Measurements from ENCODE around the gene PTCH1.

The PTCH1 gene

DNA sequence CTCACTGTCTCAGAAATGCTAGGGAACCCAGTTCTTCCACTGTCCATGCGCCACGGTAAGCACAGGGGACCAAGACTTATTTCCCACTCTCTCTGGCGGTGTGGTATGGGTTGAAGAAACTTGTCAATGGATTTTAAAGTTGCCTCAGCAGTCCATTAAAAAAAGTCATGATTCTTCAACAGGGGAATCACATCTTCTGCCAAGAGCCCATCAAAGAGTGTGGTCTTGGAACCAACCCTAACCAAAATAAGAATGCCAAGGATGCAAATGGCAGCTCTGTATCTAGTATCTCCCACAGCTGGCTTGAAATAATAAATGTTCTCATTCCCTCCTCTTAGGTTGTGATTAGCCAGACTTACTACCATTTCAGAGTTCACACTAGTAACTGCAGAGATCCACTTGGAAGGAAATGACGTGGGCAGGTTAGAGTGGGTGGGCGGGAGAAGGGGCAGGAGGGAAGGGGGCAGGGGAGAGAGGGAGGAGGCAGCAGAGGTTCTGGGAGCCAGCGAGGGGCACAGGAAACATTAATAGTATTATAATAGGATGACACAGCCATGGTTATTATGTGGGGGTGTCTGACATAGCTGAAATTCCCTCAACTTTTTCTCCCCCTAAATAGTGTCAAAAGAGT, 17.6 kb downstream of the PTCH1 start:
- no peak for DNase-seq (ENCODE audit: low read depth in 2 of 2, low spot score in 1 of 2)

DNA sequence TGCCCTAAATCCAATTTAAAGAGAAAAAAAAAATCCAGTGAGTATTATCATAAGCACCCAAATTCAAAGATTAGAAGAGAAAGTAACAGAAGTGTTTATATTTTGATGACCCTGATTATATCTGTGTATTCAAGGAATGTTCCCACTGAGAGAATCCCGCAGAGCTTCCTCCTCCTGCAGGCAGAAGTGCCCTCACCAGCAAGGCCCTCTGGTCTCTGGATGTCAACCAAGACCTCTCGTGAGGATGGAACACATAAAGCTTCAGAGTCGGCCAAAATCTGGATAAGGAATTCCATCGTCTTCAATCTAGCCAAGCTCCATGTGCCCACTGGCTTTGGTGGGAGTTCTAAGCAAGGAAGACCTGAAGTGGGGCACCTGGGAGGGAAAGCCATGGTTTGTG, 18.1 kb downstream of the PTCH1 start:
- DNase-seq (ENCODE audit: low read depth in 2 of 2, low spot score in 1 of 2) = no peak

DNA sequence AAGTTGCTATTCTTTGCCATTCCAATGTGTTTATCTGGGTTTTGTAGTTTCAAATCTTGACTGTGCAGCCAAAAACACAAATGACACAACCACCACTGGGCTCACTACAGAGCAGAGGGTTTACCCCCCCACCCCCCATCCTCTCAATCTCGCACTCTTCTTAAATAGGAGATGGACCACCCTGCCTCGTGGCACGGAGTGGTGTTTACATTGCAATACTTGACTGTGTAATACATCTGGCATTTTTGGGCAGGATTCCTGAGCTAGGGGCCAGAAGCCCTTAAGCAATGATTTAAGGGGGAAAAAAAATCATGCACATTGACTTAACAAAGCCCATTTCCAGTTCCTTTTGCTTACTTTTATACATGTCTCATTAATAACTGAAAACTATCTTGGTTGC, 19.0 kb downstream of the PTCH1 start:
- DNase-seq (ENCODE audit: low read depth in 2 of 2, low spot score in 1 of 2) = no peak

GRCh38 chr9:95496687-95497086, 20.1 kb downstream of the PTCH1 start:
- no peak for DNase-seq (ENCODE audit: low read depth in 2 of 2, low spot score in 1 of 2)

DNA sequence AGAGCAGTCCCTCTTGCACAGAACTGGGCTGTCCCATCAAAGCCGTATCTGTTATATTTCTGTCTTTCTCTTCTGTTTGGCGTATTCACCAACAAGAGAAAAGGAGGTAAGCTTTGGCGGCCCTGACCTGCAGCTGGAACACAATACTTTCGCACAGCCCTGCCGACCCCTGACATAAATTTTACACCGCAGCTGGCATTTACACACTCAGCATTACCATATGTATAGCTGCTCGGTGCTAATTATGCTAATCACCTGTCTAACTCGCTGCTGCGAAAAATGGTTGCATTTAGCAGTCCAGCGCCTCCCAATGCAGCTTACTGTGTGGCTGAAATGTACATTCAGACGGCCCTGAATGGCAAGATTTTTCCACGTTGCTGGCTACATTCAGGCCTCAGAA, 20.8 kb downstream of the PTCH1 start:
- no peak for DNase-seq (ENCODE audit: low read depth in 2 of 2, low spot score in 1 of 2)

- DNase-seq (ENCODE audit: low read depth in 2 of 2, low spot score in 1 of 2) = no peak
Measured at GRCh38 chr9:95495529-95495928, 21.2 kb downstream of the PTCH1 start.

GRCh38 chr9:95494416-95495371, 22.1 kb downstream of the PTCH1 start:
- DNase-seq (ENCODE audit: low read depth in 2 of 2, low spot score in 1 of 2) = peak in 1 of 2 donors; percentile 67

DNA sequence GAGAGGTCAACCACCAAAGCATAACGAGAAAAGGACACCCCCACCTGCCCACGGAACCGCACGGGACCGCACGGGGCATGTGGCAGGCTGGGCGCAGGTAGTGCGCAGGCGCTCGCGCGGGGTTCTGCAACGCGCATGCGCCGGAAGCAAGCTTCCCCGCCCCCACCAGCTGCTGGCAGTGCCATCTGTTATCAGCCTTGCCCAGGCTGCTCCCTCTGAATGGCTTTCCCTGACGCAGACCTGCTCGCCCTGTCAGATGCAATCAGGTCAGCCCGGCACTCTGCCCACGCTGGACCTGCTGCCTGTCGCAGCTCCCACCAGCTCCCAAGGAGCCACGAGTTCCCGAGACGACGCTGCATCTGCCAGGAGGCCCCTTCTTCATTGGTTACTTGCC, 22.8 kb downstream of the PTCH1 start:
- DNase-seq (ENCODE audit: low read depth in 2 of 2, low spot score in 1 of 2) = peak in 1 of 2 donors; percentile 14

DNA sequence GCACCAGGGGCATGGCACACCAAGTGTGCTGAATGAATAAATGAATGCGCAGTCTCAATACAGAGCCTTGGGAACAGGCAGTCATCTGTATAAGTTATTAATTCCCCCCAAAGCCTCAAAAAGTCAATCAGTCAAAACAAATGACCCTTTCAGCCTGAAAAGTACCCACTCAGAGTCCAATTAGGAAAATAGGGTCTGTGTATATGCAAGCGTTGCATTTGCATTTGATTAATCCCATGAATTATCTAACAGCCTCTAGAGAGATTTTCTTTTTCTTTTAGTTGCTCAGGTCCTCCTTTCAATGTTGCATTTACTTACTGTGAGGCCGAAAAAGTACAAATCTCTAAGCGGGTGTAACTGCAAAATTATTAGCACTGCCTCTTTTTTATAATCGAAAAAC, 23.4 kb downstream of the PTCH1 start:
- DNase-seq (ENCODE audit: low read depth in 2 of 2, low spot score in 1 of 2) = no peak

GRCh38 chr9:95491543-95492320, 25.0 kb downstream of the PTCH1 start:
- no peak for DNase-seq (ENCODE audit: low read depth in 2 of 2, low spot score in 1 of 2)

DNA sequence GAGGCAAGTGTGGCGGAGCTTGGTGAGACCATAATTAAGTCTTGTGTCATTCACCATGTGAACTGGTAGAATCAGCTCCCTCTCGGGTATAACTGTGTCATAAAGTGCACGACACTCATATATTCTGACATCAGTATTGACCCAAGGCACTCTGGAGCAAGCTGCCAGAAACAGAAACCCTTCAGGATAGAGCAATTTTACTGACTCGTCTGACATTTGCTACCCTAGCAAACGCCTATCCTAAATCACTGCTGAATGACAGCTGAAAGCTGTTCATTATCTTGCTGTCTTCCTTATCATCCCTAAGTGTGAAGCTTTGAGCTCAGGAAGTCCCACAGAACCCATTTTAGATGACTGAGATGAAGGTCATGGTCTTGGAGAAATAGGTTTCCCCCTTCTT, 27.8 kb downstream of the PTCH1 start:
- DNase-seq (ENCODE audit: low read depth in 2 of 2, low spot score in 1 of 2) = no peak

- DNase-seq (ENCODE audit: low read depth in 2 of 2, low spot score in 1 of 2) = no peak
Measured at GRCh38 chr9:95486318-95486717, 30.5 kb downstream of the PTCH1 start.

- DNase-seq (ENCODE audit: low read depth in 2 of 2, low spot score in 1 of 2) = no peak
Measured at GRCh38 chr9:95484225-95484624, 32.5 kb downstream of the PTCH1 start.

DNA sequence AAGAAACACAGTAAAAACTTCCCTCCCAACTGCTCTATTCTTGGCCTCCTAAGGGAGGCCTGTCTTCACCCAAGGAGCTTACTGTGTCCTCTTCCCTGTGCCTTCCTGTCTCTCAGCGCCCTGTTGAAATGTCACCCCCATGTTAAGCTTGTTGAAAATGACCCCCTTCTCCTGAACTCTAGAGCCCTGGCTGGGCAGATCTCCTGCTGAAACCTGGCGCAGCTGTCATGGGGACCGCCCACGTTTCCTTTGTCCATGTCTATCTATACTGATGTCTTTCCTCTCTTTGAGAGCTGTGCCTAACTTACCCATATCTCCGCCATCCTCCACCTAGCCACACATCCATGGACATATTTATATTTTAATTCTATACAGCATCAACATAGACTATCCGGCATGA, 33.3 kb downstream of the PTCH1 start:
- DNase-seq (ENCODE audit: low read depth in 2 of 2, low spot score in 1 of 2) = no peak

DNA sequence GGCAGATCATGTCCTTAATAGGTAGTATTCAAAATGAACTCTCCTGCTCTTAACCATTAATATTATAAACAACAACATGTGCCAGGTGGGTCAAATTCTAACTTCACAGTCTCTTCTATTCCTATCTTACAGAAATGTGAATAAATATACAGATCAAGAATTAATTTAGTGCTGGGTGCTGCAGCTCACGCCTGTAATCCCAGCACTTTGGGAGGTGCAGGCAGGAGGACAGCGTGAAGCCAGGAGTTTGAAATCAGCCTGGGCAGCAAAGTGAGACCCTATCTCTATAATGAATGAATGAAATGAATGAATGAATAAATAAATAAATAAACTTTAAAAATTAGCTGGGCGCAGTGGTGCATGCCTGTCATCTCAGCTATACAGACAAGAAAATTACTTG, 34.1 kb downstream of the PTCH1 start:
- DNase-seq (ENCODE audit: low read depth in 2 of 2, low spot score in 1 of 2) = no peak

DNA sequence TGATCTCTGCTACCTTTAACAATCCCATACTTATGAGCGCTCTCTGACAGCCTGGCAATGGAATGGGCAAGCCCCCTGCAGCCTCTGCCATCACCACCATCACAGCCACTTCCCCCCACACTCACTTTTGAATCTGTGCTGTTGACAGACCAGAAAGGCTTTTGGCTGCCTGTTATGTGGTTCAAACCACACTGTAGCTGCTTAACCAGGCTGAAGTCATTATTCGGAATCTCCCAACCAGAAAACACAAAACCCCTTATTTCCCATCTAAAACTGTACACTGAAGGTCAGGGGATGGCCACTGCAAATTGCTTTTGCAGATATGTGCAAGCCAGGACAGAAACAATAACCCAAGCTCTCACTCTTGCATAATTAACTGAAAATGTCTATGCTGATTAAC, 35.8 kb downstream of the PTCH1 start:
- no peak for DNase-seq (ENCODE audit: low read depth in 2 of 2, low spot score in 1 of 2)

GRCh38 chr9:95480346-95480745, 36.4 kb downstream of the PTCH1 start:
- DNase-seq (ENCODE audit: low read depth in 2 of 2, low spot score in 1 of 2) = no peak

GRCh38 chr9:95479330-95479729, 37.4 kb downstream of the PTCH1 start:
- DNase-seq (ENCODE audit: low read depth in 2 of 2, low spot score in 1 of 2) = no peak

- DNase-seq (ENCODE audit: low read depth in 2 of 2, low spot score in 1 of 2) = no peak
Measured at GRCh38 chr9:95478335-95478734, 38.4 kb downstream of the PTCH1 start.

DNA sequence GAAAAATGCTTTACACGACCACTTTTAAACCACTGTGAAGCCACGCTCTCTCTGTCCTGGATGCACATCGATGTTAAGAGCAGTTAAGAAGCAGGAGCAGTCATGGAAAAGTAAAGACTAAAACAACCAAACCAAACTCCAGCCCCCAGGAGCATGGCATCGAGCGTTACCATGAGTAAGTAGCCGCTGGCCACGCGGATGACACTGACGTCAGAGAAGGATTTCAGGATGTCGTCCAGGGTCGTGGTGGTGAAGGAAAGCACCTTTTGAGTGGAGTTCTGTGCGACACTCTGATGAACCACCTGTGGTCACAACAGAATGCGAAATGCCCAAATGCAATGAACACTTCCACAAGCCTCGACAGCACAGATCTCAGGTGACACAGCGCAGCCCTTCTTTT, 38.9 kb downstream of the PTCH1 start:
- no peak for DNase-seq (ENCODE audit: low read depth in 2 of 2, low spot score in 1 of 2)

DNA sequence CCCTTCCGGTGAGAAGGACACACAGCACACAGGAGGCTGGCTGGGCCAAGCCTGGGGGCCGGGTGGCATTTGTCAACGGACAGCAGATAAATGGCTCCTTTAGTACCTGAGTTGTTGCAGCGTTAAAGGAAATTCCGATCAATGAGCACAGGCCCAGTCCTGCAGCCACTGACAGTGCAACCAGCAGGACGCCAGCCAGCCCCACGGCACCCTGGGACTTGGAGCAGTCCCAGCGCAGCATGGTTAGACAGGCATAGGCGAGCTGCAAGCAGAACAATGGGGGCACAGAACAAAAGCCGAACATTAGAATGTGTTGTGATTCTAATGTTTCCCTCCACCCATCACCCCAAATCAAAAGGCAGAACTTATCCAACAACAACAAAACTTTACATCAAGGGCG, 39.3 kb downstream of the PTCH1 start:
- DNase-seq (ENCODE audit: low read depth in 2 of 2, low spot score in 1 of 2) = no peak

DNA sequence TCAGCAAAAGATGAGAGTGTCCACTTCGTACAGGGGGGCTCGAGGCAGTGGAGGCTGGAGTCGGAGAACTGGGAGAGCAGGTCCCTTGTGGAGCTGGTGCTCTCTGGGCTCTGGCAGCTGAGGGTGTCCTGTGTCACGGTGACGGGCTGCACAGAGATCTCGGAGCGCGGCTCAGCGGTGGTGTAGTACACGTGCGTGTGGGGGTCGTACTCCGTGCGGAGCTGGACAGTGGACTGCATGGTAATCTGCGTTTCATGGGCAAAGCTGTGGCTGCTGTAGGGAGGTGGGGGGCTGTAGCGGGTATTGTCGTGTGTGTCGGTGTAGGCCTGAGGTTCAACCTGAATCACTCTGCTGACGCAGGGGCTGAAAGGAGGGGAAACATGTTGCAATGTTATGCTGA, 48.0 kb downstream of the PTCH1 start:
- DNase-seq (ENCODE audit: low read depth in 2 of 2, low spot score in 1 of 2) = no peak

All from stimulated activated CD8-positive, alpha-beta memory T cell treated with anti-CD3 and anti-CD28 coated beads, Interleukin-4, amount 100 ng/mL, for 1 hour (primary cell).